ENCODE measurements around the gene BLOC1S1.
A peak's percentile ranks its signal among the peaks of the same experiment; 100 is the strongest.

BLOC1S1 gene

GRCh38 chr12:55713721-55714120, 2.1 kb upstream of the BLOC1S1 start:
- Mint-ChIP-seq H3K27ac (peak overlapping the region; percentile 6), H3K36me3 (no peaks in the 10 kb centered on the region), H3K4me3 (no peak overlapping the region), H3K9me3 (ENCODE audit: low read depth) (no peaks in the 10 kb centered on the region), H3K27me3 (peaks cover 3% of the 10 kb centered on the region), H3K4me1 (ENCODE audit: low read depth) (peaks cover 33% of the 10 kb centered on the region)

GRCh38 chr12:55715169-55715764, 579 bp upstream of the BLOC1S1 start:
- H3K4me3 Mint-ChIP-seq, result peak overlapping the region; percentile 89
- H3K27ac Mint-ChIP-seq, result peak overlapping the region; percentile 84
- H3K4me1 Mint-ChIP-seq (ENCODE audit: low read depth), result peaks cover 30% of the 10 kb centered on the region
- H3K36me3 Mint-ChIP-seq, result no peaks in the 10 kb centered on the region
- no peaks in the 10 kb centered on the region for H3K27me3 Mint-ChIP-seq
- no peaks in the 10 kb centered on the region for H3K9me3 Mint-ChIP-seq (ENCODE audit: low read depth)

GRCh38 chr12:55716582-55716957, 724 bp downstream of the BLOC1S1 start:
- no peaks in the 10 kb centered on the region for H3K9me3 Mint-ChIP-seq (ENCODE audit: low read depth)
- H3K27me3 Mint-ChIP-seq, result no peaks in the 10 kb centered on the region
- H3K36me3 Mint-ChIP-seq, result no peaks in the 10 kb centered on the region
- peaks cover 31% of the 10 kb centered on the region for H3K4me1 Mint-ChIP-seq (ENCODE audit: low read depth)
- peak overlapping the region; percentile 89 for H3K4me3 Mint-ChIP-seq
- peak overlapping the region; percentile 84 for H3K27ac Mint-ChIP-seq

GRCh38 chr12:55717011-55718007, 1.5 kb downstream of the BLOC1S1 start:
- Mint-ChIP-seq H3K36me3 (no peaks in the 10 kb centered on the region), H3K27ac (peak overlapping the region; percentile 84), H3K27me3 (no peaks in the 10 kb centered on the region), H3K4me1 (ENCODE audit: low read depth) (peaks cover 31% of the 10 kb centered on the region), H3K4me3 (peak overlapping the region; percentile 89), H3K9me3 (ENCODE audit: low read depth) (no peaks in the 10 kb centered on the region)

- H3K9me3 Mint-ChIP-seq (ENCODE audit: low read depth), result no peaks in the 10 kb centered on the region
- no peak overlapping the region for H3K27ac Mint-ChIP-seq
- H3K4me3 Mint-ChIP-seq, result peak overlapping the region; percentile 89
- no peaks in the 10 kb centered on the region for H3K27me3 Mint-ChIP-seq
- peaks cover 31% of the 10 kb centered on the region for H3K4me1 Mint-ChIP-seq (ENCODE audit: low read depth)
- no peaks in the 10 kb centered on the region for H3K36me3 Mint-ChIP-seq
Measured at GRCh38 chr12:55718015-55718414, 2.2 kb downstream of the BLOC1S1 start.

GRCh38 chr12:55718624-55719275, 2.9 kb downstream of the BLOC1S1 start:
- H3K4me1 Mint-ChIP-seq (ENCODE audit: low read depth), result peaks cover 31% of the 10 kb centered on the region

GRCh38 chr12:55719371-55719770, 3.5 kb downstream of the BLOC1S1 start:
- Mint-ChIP-seq H3K36me3 (no peaks in the 10 kb centered on the region), H3K9me3 (ENCODE audit: low read depth) (no peaks in the 10 kb centered on the region), H3K27ac (no peak overlapping the region), H3K27me3 (no peaks in the 10 kb centered on the region), H3K4me1 (ENCODE audit: low read depth) (peaks cover 31% of the 10 kb centered on the region), H3K4me3 (no peak overlapping the region)

More at GRCh38 chr12:55718624-55719275, 2.9 kb downstream of the BLOC1S1 start:
- no peaks in the 10 kb centered on the region for H3K9me3 Mint-ChIP-seq (ENCODE audit: low read depth)
- H3K27me3 Mint-ChIP-seq, result no peaks in the 10 kb centered on the region
- no peaks in the 10 kb centered on the region for H3K36me3 Mint-ChIP-seq
- no peak overlapping the region for H3K27ac Mint-ChIP-seq
- no peak overlapping the region for H3K4me3 Mint-ChIP-seq

GRCh38 chr12:55720071-55720564, 4.3 kb downstream of the BLOC1S1 start, which contains the start of gene RDH5:
RDH5 (plus strand) TSS chr12:55720393; CDS start chr12:55721185, 792 bp downstream.
- Mint-ChIP-seq H3K4me1 (ENCODE audit: low read depth) (peaks cover 35% of the 10 kb centered on the region), H3K4me3 (no peak within 1 kb of the TSS), H3K27me3 (no peaks in the 10 kb centered on the region), H3K36me3 (no peaks in the 10 kb centered on the region), H3K9me3 (ENCODE audit: low read depth) (no peaks in the 10 kb centered on the region), H3K27ac (no peak within 1 kb of the TSS)

GRCh38 chr12:55720894-55721444, 5.1 kb downstream of the BLOC1S1 start:
- peaks cover 33% of the 10 kb centered on the region for H3K4me1 Mint-ChIP-seq (ENCODE audit: low read depth)
- no peaks in the 10 kb centered on the region for H3K9me3 Mint-ChIP-seq (ENCODE audit: low read depth)
- H3K27me3 Mint-ChIP-seq, result no peaks in the 10 kb centered on the region
- no peak overlapping the region for H3K27ac Mint-ChIP-seq
- H3K36me3 Mint-ChIP-seq, result no peaks in the 10 kb centered on the region
- H3K4me3 Mint-ChIP-seq, result no peak overlapping the region

- Mint-ChIP-seq H3K27ac (no peak overlapping the region), H3K27me3 (no peaks in the 10 kb centered on the region), H3K4me3 (no peak overlapping the region), H3K36me3 (no peaks in the 10 kb centered on the region), H3K9me3 (ENCODE audit: low read depth) (no peaks in the 10 kb centered on the region), H3K4me1 (ENCODE audit: low read depth) (peaks cover 35% of the 10 kb centered on the region)
Measured at GRCh38 chr12:55721601-55722213, 5.9 kb downstream of the BLOC1S1 start.

GRCh38 chr12:55722948-55723347, 7.1 kb downstream of the BLOC1S1 start:
- Mint-ChIP-seq H3K4me3 (no peak overlapping the region), H3K27me3 (no peaks in the 10 kb centered on the region), H3K27ac (no peak overlapping the region), H3K9me3 (ENCODE audit: low read depth) (no peaks in the 10 kb centered on the region), H3K36me3 (no peaks in the 10 kb centered on the region), H3K4me1 (ENCODE audit: low read depth) (peaks cover 33% of the 10 kb centered on the region)

- H3K9me3 Mint-ChIP-seq (ENCODE audit: low read depth), result no peaks in the 10 kb centered on the region
- no peak overlapping the region for H3K27ac Mint-ChIP-seq
- peaks cover 28% of the 10 kb centered on the region for H3K4me1 Mint-ChIP-seq (ENCODE audit: low read depth)
- H3K4me3 Mint-ChIP-seq, result no peak overlapping the region
- no peaks in the 10 kb centered on the region for H3K27me3 Mint-ChIP-seq
- H3K36me3 Mint-ChIP-seq, result no peaks in the 10 kb centered on the region
Measured at GRCh38 chr12:55723516-55724225, 7.8 kb downstream of the BLOC1S1 start.

GRCh38 chr12:55724226-55724939, 8.5 kb downstream of the BLOC1S1 start:
- Mint-ChIP-seq H3K9me3 (ENCODE audit: low read depth) (no peaks in the 10 kb centered on the region), H3K27ac (peak overlapping the region; percentile 1), H3K27me3 (no peaks in the 10 kb centered on the region), H3K4me1 (ENCODE audit: low read depth) (peaks cover 28% of the 10 kb centered on the region), H3K36me3 (no peaks in the 10 kb centered on the region), H3K4me3 (no peak overlapping the region)
